Measurements from ENCODE around the gene FN1.

The FN1 gene

GRCh38 chr2:215396595-215397313, 39.1 kb downstream of the FN1 start:
- H3K27ac ChIP-seq (ENCODE audit: extremely low read depth, low read depth, low read length), result no peak overlapping the region
- peaks cover 33 to 63% of the 10 kb centered on the region in 2 experiments for H3K36me3 ChIP-seq (ENCODE audit: control insufficient read depth in 2 of 2, insufficient read depth in 1 of 2, low read length in 2 of 2)
- TF ChIP-seq ZNF184 (tag by site-specific recombination; IDR thresholded peaks at IDR 0.05) (no peak), ZSCAN4 (tag by site-specific recombination; IDR thresholded peaks at IDR 0.05) (no peak), GLI4 (tag by site-specific recombination; IDR thresholded peaks at IDR 0.05) (no peak), ZNF830 (tag by site-specific recombination; IDR thresholded peaks at IDR 0.05; ENCODE audit: low read depth) (no peak), ZNF157 (tag by site-specific recombination; IDR thresholded peaks at IDR 0.05) (peak; percentile 91), ZFP69B (tag by site-specific recombination; IDR thresholded peaks at IDR 0.05) (no peak), ZNF704 (tag by site-specific recombination; IDR thresholded peaks at IDR 0.05) (no peak), PRDM6 (tag by site-specific recombination; IDR thresholded peaks at IDR 0.05) (0 out of 2 replicates have a peak, but pooled peaks have one; percentile 34), ZSCAN23 (tag by site-specific recombination; IDR thresholded peaks at IDR 0.05) (no peak), ZXDB (tag by site-specific recombination; IDR thresholded peaks at IDR 0.05) (no peak)
- H3K4me1 ChIP-seq (ENCODE audit: control insufficient read depth, insufficient read depth, low read length), result 0 out of 2 replicates have a peak, but pooled peaks cover 2% of the 10 kb centered on the region
- no peaks in the 10 kb centered on the region for H3K9me3 ChIP-seq (ENCODE audit: control insufficient read depth, insufficient read depth, low read depth, low read length)
- no peak overlapping the region for H3K4me3 ChIP-seq (ENCODE audit: low read depth, low read length)
- POLR2A ChIA-PET, result interaction anchor here (1.0 kb wide), 1 partner anchor 12 kb away, joined by 3 read pairs; no protein-coding TSS in a partner anchor
- CTCF ChIA-PET, result interaction anchor here (0.5 to 0.6 kb wide), 2 partner anchors 234 to 297 kb away, joined by 3 to 4 read pairs; no protein-coding TSS in a partner anchor

- no peak overlapping the region for H3K27ac ChIP-seq (ENCODE audit: extremely low read depth, low read depth, low read length)
- no peak for TF ChIP-seq ZNF221 (tag by site-specific recombination; IDR thresholded peaks at IDR 0.05; ENCODE audit: borderline replicate concordance)
- no peak for TF ChIP-seq ZNF37A (tag by site-specific recombination; IDR thresholded peaks at IDR 0.05)
- no peak for TF ChIP-seq RBAK (tag by site-specific recombination; IDR thresholded peaks at IDR 0.05)
- TF ChIP-seq ZNF335 (tag by site-specific recombination; conservative IDR thresholded peaks at IDR 0.05), result no peak
- no peak for TF ChIP-seq ZBTB6 (tag by site-specific recombination; IDR thresholded peaks at IDR 0.05)
- TF ChIP-seq ZNF654 (tag by site-specific recombination; IDR thresholded peaks at IDR 0.05; ENCODE audit: low read depth), result no peak
- no peak for TF ChIP-seq ZFP37 (tag by site-specific recombination; IDR thresholded peaks at IDR 0.05)
- TF ChIP-seq ZNF791 (tag by site-specific recombination; IDR thresholded peaks at IDR 0.05), result no peak
- TF ChIP-seq ZNF433 (tag by site-specific recombination; IDR thresholded peaks at IDR 0.05; ENCODE audit: low read depth), result no peak
- no peak for TF ChIP-seq ZNF148 (tag by site-specific recombination; IDR thresholded peaks at IDR 0.05; ENCODE audit: borderline replicate concordance)
- TF ChIP-seq ZNF560 (tag by site-specific recombination; IDR thresholded peaks at IDR 0.05; ENCODE audit: borderline replicate concordance), result no peak
- no peak for TF ChIP-seq ZNF473 (tag by site-specific recombination; IDR thresholded peaks at IDR 0.05)
- H3K9me3 ChIP-seq (ENCODE audit: control insufficient read depth, insufficient read depth, low read depth, low read length), result no peaks in the 10 kb centered on the region
- POLR2A ChIA-PET, result no interaction called here
- CTCF ChIA-PET, result interaction anchor here (0.6 kb wide), 1 partner anchor 235 kb away, joined by 4 read pairs; no protein-coding TSS in a partner anchor
- H3K36me3 ChIP-seq (ENCODE audit: control insufficient read depth in 2 of 2, insufficient read depth in 1 of 2, low read length in 2 of 2), result peaks cover 35 to 70% of the 10 kb centered on the region in 2 experiments
- 0 out of 2 replicates have a peak, but pooled peaks cover 2% of the 10 kb centered on the region for H3K4me1 ChIP-seq (ENCODE audit: control insufficient read depth, insufficient read depth, low read length)
- no peak overlapping the region for H3K4me3 ChIP-seq (ENCODE audit: low read depth, low read length)
Observed at GRCh38 chr2:215395687-215396460, 40.0 kb downstream of the FN1 start.
